GM12891 (cell line): ENCODE data around the gene SSTR3.
A peak's percentile ranks its signal among the peaks of the same experiment; 100 is the strongest.

Experiments
- DNase-seq: peaks from one replicate; pipeline ENCODE4 v3.0.0; 2011; ENCODE audit warnings: low spot score; ENCODE audit not compliant: insufficient read length
- FAIRE-seq: peaks from 2 replicates; lab custom pipeline; 2011; peaks lifted over from hg19 to GRCh38; lab: Jason Lieb, UNC
- PAX5 ChIP-seq: IDR thresholded peaks from 2 replicates; pipeline ENCODE4 v1.6.1; 2011; ENCODE audit warnings: low read length, moderate library complexity, mild to moderate bottlenecking; ENCODE audit not compliant: insufficient read depth, severe bottlenecking
- POLR2A ChIP-seq: IDR thresholded peaks from 2 replicates; pipeline ENCODE4 v1.6.1; 2011; ENCODE audit warnings: low read depth, low read length, control low read depth
- POLR2AphosphoS5 ChIP-seq: IDR thresholded peaks from 2 replicates; pipeline ENCODE4 v1.6.1; 2011; ENCODE audit warnings: low read depth, low read length, control low read depth
- POU2F2 ChIP-seq: IDR thresholded peaks from 2 replicates; pipeline ENCODE4 v1.6.1; 2011; ENCODE audit warnings: low read depth, mild to moderate bottlenecking, control low read depth, low read length, moderate library complexity
- SPI1 ChIP-seq: IDR thresholded peaks from 2 replicates; pipeline ENCODE4 v1.6.1; 2011; ENCODE audit warnings: low read depth, low read length, control low read depth
- TAF1 ChIP-seq: IDR thresholded peaks from 2 replicates; pipeline ENCODE4 v1.6.1; 2011; ENCODE audit warnings: low read depth, low read length, control low read depth

Gene SSTR3

GRCh38 chr22:37167176-37167980 is 44.9 kb downstream of the SSTR3 start:
- DNase-seq (no peak), FAIRE-seq (peak; percentile 5)
- no peak for TF ChIP-seq POLR2AphosphoS5
- no peak for TF ChIP-seq POU2F2
- TF ChIP-seq POLR2A: no peak
- TF ChIP-seq PAX5: no peak
- TF ChIP-seq SPI1: no peak

GRCh38 chr22:37166675-37167066 is 45.6 kb downstream of the SSTR3 start:
- no peak for TF ChIP-seq SPI1
- peak; percentile 72 for TF ChIP-seq PAX5
- TF ChIP-seq TAF1: no peak
- FAIRE-seq: peak; percentile 98
- peak; percentile 84 for DNase-seq

- FAIRE-seq (peak; percentile 66), DNase-seq (no peak)
- no peak for TF ChIP-seq POLR2A
- no peak for TF ChIP-seq TAF1
- TF ChIP-seq SPI1: no peak
- no peak for TF ChIP-seq PAX5
- TF ChIP-seq POU2F2: no peak
- TF ChIP-seq POLR2AphosphoS5: no peak
Observed at GRCh38 chr22:37165940-37166674, 46.2 kb downstream of the SSTR3 start.

GRCh38 chr22:37165066-37165465 is 47.2 kb downstream of the SSTR3 start:
- TF ChIP-seq PAX5 (no peak), POLR2AphosphoS5 (no peak), SPI1 (no peak), TAF1 (no peak), POLR2A (no peak), POU2F2 (no peak)
- no peak for DNase-seq
- peak; percentile 74 for FAIRE-seq

GRCh38 chr22:37164505-37164887 is 47.8 kb downstream of the SSTR3 start:
- FAIRE-seq (no peak), DNase-seq (no peak)
- TF ChIP-seq SPI1 (peak; percentile 34; the same call in 1 of the 2 replicates), TAF1 (no peak), POU2F2 (0 out of 2 replicates have a peak, but pooled peaks have one; percentile 6)

GRCh38 chr22:37163575-37164504 is 48.4 kb downstream of the SSTR3 start:
- DNase-seq (peak; percentile 64), FAIRE-seq (no peak)
- peak; percentile 80 for TF ChIP-seq POLR2AphosphoS5
- TF ChIP-seq POU2F2: peak; percentile 83
- peak; percentile 80 for TF ChIP-seq POLR2A
- TF ChIP-seq TAF1: no peak
- no peak for TF ChIP-seq PAX5
- no peak for TF ChIP-seq SPI1

GRCh38 chr22:37163096-37163489 is 49.2 kb downstream of the SSTR3 start:
- no peak for DNase-seq
- no peak for FAIRE-seq
- TF ChIP-seq POLR2A (no peak), POLR2AphosphoS5 (no peak; the same call in 1 of the 2 replicates), TAF1 (no peak), SPI1 (no peak), POU2F2 (no peak), PAX5 (no peak)

- TF ChIP-seq SPI1 (peak; percentile 40), POLR2A (peak; percentile 69), POLR2AphosphoS5 (peak; percentile 84; the same call in 1 of the 2 replicates), PAX5 (peak; percentile 94), TAF1 (peak; percentile 51), POU2F2 (peak; percentile 85)
- peak; percentile 100 for FAIRE-seq
- DNase-seq: peak; percentile 76
Observed at GRCh38 chr22:37162221-37163095, 49.8 kb downstream of the SSTR3 start.
